ENCODE results near the gene PDZD7. TPM values are rescaled to one million over a fixed set of nuclear protein-coding genes. Genes with fewer than 3 reads are reported as not detected.
A peak's percentile ranks its signal among the peaks of the same experiment; 100 is the strongest.

The PDZD7 gene
- total RNA-seq, 1 experiment from 2014 or later = 0.74 TPM

- in situ Hi-C loops (cut with HindIII; ENCODE audit: low pct_unique_long_range_greater_than_20kb, low sequenced_read_pairs) = no loop called here
Measured at GRCh38 chr10:101030496-101031127, 317 bp downstream of the PDZD7 start.

GRCh38 chr10:101029520-101030295 is 1.2 kb downstream of the PDZD7 start:
- in situ Hi-C loops (cut with HindIII; ENCODE audit: low pct_unique_long_range_greater_than_20kb, low sequenced_read_pairs) = no loop called here
- DNase-seq (ENCODE audit: low read depth, low spot score) = peak; percentile 36

More at GRCh38 chr10:101030496-101031127, 317 bp downstream of the PDZD7 start:
- no peak for DNase-seq (ENCODE audit: low read depth, low spot score)

GRCh38 chr10:101028446-101029337 is 2.2 kb downstream of the PDZD7 start:
- no peak for DNase-seq (ENCODE audit: low read depth, low spot score)
- in situ Hi-C loops (cut with HindIII; ENCODE audit: low pct_unique_long_range_greater_than_20kb, low sequenced_read_pairs) = no loop called here

GRCh38 chr10:101027106-101027720 is 3.7 kb downstream of the PDZD7 start:
- in situ Hi-C loops (cut with HindIII; ENCODE audit: low pct_unique_long_range_greater_than_20kb, low sequenced_read_pairs) = no loop called here
- DNase-seq (ENCODE audit: low read depth, low spot score) = no peak

- in situ Hi-C loops (cut with HindIII; ENCODE audit: low pct_unique_long_range_greater_than_20kb, low sequenced_read_pairs) = no loop called here
- no peak for DNase-seq (ENCODE audit: low read depth, low spot score)
Measured at GRCh38 chr10:101022967-101023705, 7.8 kb downstream of the PDZD7 start.

- no peak for DNase-seq (ENCODE audit: low read depth, low spot score)
- in situ Hi-C loops (cut with HindIII; ENCODE audit: low pct_unique_long_range_greater_than_20kb, low sequenced_read_pairs) = no loop called here
Measured at GRCh38 chr10:101021692-101022251, 9.2 kb downstream of the PDZD7 start.

- in situ Hi-C loops (cut with HindIII; ENCODE audit: low pct_unique_long_range_greater_than_20kb, low sequenced_read_pairs) = no loop called here
- DNase-seq (ENCODE audit: low read depth, low spot score) = no peak
Measured at GRCh38 chr10:101021239-101021638, 9.7 kb downstream of the PDZD7 start.

GRCh38 chr10:101020427-101021075 is 10.4 kb downstream of the PDZD7 start:
- no peak for DNase-seq (ENCODE audit: low read depth, low spot score)
- in situ Hi-C loops (cut with HindIII; ENCODE audit: low pct_unique_long_range_greater_than_20kb, low sequenced_read_pairs) = no loop called here

GRCh38 chr10:101019440-101019703 is 11.6 kb downstream of the PDZD7 start:
- in situ Hi-C loops (cut with HindIII; ENCODE audit: low pct_unique_long_range_greater_than_20kb, low sequenced_read_pairs) = no loop called here
- no peak for DNase-seq (ENCODE audit: low read depth, low spot score)

GRCh38 chr10:101018600-101019439 is 12.1 kb downstream of the PDZD7 start:
- DNase-seq (ENCODE audit: low read depth, low spot score) = peak; percentile 83
- in situ Hi-C loops (cut with HindIII; ENCODE audit: low pct_unique_long_range_greater_than_20kb, low sequenced_read_pairs) = no loop called here

- no peak for DNase-seq (ENCODE audit: low read depth, low spot score)
- in situ Hi-C loops (cut with HindIII; ENCODE audit: low pct_unique_long_range_greater_than_20kb, low sequenced_read_pairs) = no loop called here
Measured at GRCh38 chr10:101018118-101018599, 12.8 kb downstream of the PDZD7 start.

GRCh38 chr10:101016814-101017213 is 14.1 kb downstream of the PDZD7 start:
- in situ Hi-C loops (cut with HindIII; ENCODE audit: low pct_unique_long_range_greater_than_20kb, low sequenced_read_pairs) = no loop called here

GRCh38 chr10:101015582-101015973 is 15.4 kb downstream of the PDZD7 start:
- in situ Hi-C loops (cut with HindIII; ENCODE audit: low pct_unique_long_range_greater_than_20kb, low sequenced_read_pairs) = no loop called here
- no peak for DNase-seq (ENCODE audit: low read depth, low spot score)

More at GRCh38 chr10:101016814-101017213, 14.1 kb downstream of the PDZD7 start:
- no peak for DNase-seq (ENCODE audit: low read depth, low spot score)

- DNase-seq (ENCODE audit: low read depth, low spot score) = no peak
- in situ Hi-C loops (cut with HindIII; ENCODE audit: low pct_unique_long_range_greater_than_20kb, low sequenced_read_pairs) = no loop called here
Measured at GRCh38 chr10:101014966-101015581, 15.9 kb downstream of the PDZD7 start.

GRCh38 chr10:101014230-101014884 is 16.6 kb downstream of the PDZD7 start:
- in situ Hi-C loops (cut with HindIII; ENCODE audit: low pct_unique_long_range_greater_than_20kb, low sequenced_read_pairs) = no loop called here
- peak; percentile 72 for DNase-seq (ENCODE audit: low read depth, low spot score)

Data from SK-MEL-5 (cell line).